DND-41 (cell line): ENCODE data around the gene CMPK1.

Experiments used
- ATAC-seq: fragments of 200-7000 bp; cut with Tn5 transposase; 3 replicates; pipeline ENCODE4 v1.9.1; 2021; ENCODE audit warnings: low read depth; ENCODE audit not compliant: insufficient read depth
- DNase-seq: peaks from one replicate; pipeline ENCODE4 v3.0.0-alpha.2; 2020
- H2AFZ ChIP-seq: 2 replicates; pipeline ENCODE4 v1.6.0; 2012; ENCODE audit warnings: low read depth, low read length
- H3K27ac ChIP-seq: 2 replicates; pipeline ENCODE4 v1.5.1; 2012; ENCODE audit warnings: low read length, inconsistent platforms
- H3K27me3 ChIP-seq: fragments of 200-600 bp; sonication (generic); 2 replicates; pipeline ENCODE4 v1.6.0; 2012; ENCODE audit warnings: low read length, mild to moderate bottlenecking, inconsistent platforms; ENCODE audit not compliant: insufficient read depth, poor library complexity
- H3K36me3 ChIP-seq: 2 replicates; pipeline ENCODE4 v1.5.1; 2012; ENCODE audit warnings: low read length, inconsistent platforms; ENCODE audit not compliant: insufficient read depth
- H3K4me1 ChIP-seq: 2 replicates; pipeline ENCODE4 v1.5.1; 2012; ENCODE audit warnings: mild to moderate bottlenecking, low read length; ENCODE audit not compliant: insufficient read depth
- H3K4me2 ChIP-seq: 2 replicates; pipeline ENCODE4 v1.6.0; 2012; ENCODE audit warnings: mild to moderate bottlenecking, moderate library complexity, low read length, inconsistent platforms; ENCODE audit not compliant: insufficient read depth
- H3K4me3 ChIP-seq, 2 experiments: fragments of 200-600 bp in 1 of 2; shearing (Covaris generic) in 1 of 2; 2 replicates each; pipeline ENCODE4 v1.5.1; 2012 to 2016; ENCODE audit warnings: inconsistent platforms in 2 of 2, low read length in 2 of 2, mild to moderate bottlenecking in 2 of 2, low read depth in 1 of 2, moderate library complexity in 1 of 2
- H3K79me2 ChIP-seq: 2 replicates; pipeline ENCODE4 v1.6.0; 2012; ENCODE audit warnings: low read length, inconsistent platforms; ENCODE audit not compliant: insufficient read depth
- H3K9ac ChIP-seq: 2 replicates; pipeline ENCODE4 v1.6.0; 2012; ENCODE audit warnings: low read depth, mild to moderate bottlenecking, inconsistent platforms, low read length, moderate library complexity
- H3K9me3 ChIP-seq: 2 replicates; pipeline ENCODE4 v1.5.1; 2012; ENCODE audit warnings: low read length, moderate library complexity, mild to moderate bottlenecking, inconsistent platforms; ENCODE audit not compliant: insufficient read depth, severe bottlenecking
- H4K20me1 ChIP-seq: 2 replicates; pipeline ENCODE4 v1.6.0; 2012; ENCODE audit warnings: low read length; ENCODE audit not compliant: insufficient read depth
- EZH2 ChIP-seq: IDR thresholded peaks from 3 replicates; pipeline ENCODE4 v1.6.1; 2012; ENCODE audit warnings: borderline replicate concordance, low read depth, mild to moderate bottlenecking, moderate library complexity, low read length, inconsistent platforms; ENCODE audit not compliant: severe bottlenecking
- TF ChIP-seq, protein P1 (sequence below): IDR thresholded peaks from 2 replicates; pipeline ENCODE4 v1.5.1; 2012; ENCODE audit warnings: borderline replicate concordance, low read length, moderate library complexity, mild to moderate bottlenecking; ENCODE audit not compliant: poor library complexity, severe bottlenecking; ENCODE audit errors: extremely low read depth

The CMPK1 gene

DNA sequence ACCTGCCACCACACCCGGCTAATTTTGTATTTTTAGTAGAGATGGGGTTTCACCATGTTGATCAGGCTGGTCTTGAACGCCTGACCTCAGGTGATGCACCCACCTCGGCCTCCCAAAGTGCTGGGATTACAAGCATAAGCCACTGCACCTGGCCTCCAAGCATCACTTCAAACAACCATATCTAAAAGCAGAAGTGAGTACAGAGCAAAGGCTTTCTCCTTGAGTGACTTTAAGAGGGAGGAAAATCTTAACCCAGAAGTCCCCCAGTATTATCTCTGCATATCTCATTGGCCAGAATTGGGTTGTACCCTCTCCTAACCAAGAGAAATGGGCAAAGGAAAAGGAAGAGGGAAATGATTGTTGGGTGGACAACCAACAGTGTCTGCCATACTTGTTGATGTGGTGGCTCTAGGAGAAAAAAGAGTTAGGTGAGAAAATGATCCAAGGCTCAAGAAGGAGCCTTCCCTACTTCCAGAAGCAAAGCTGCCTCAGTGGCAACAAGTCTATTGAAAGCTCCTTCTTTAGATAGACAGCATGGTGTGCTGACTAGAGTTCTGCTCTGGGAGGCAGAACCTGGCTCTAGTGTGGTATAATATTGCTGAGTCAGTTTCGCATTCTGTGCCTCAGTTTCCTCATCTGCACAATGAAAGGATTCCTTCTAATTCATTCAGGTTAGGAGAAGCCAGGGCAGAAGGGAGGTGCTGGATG, 65.7 kb downstream of the CMPK1 start:
- no peak for DNase-seq
- TF ChIP-seq, protein P1, sequence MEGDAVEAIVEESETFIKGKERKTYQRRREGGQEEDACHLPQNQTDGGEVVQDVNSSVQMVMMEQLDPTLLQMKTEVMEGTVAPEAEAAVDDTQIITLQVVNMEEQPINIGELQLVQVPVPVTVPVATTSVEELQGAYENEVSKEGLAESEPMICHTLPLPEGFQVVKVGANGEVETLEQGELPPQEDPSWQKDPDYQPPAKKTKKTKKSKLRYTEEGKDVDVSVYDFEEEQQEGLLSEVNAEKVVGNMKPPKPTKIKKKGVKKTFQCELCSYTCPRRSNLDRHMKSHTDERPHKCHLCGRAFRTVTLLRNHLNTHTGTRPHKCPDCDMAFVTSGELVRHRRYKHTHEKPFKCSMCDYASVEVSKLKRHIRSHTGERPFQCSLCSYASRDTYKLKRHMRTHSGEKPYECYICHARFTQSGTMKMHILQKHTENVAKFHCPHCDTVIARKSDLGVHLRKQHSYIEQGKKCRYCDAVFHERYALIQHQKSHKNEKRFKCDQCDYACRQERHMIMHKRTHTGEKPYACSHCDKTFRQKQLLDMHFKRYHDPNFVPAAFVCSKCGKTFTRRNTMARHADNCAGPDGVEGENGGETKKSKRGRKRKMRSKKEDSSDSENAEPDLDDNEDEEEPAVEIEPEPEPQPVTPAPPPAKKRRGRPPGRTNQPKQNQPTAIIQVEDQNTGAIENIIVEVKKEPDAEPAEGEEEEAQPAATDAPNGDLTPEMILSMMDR: no peak
- H4K20me1 ChIP-seq: no peaks in the 10 kb centered on the region

DNA sequence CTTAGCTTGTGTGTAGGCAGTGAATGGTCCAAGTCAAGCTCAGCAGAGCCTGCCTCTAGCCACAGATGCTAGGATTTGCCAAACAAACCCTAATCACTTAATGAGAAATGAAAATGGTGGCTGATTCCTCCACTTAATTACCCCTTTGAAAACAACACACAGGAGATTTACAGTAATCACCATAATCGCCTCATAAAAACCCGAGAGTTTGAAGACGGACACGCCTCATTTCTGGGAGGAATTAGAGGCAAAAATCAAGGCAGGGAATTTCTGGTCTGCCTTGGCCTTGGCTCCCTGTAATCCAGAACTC, 66.2 kb downstream of the CMPK1 start:
- ATAC-seq: no peak
- no peaks in the 10 kb centered on the region for H3K79me2 ChIP-seq

More for the DNA sequence above, 65.7 kb downstream of the CMPK1 start:
- no peaks in the 10 kb centered on the region for H3K27me3 ChIP-seq
- no peaks in the 10 kb centered on the region for H3K4me1 ChIP-seq
- no peaks in the 10 kb centered on the region for H3K36me3 ChIP-seq
- no peak overlapping the region for H2AFZ ChIP-seq
- H3K27ac ChIP-seq: no peak overlapping the region
- H3K9me3 ChIP-seq: no peaks in the 10 kb centered on the region
- no peak overlapping the region for H3K4me2 ChIP-seq
- H3K9ac ChIP-seq: no peak overlapping the region
- no peak for ATAC-seq
- no peak overlapping the region for H3K4me3 ChIP-seq
- no peaks in the 10 kb centered on the region for H3K79me2 ChIP-seq

DNA sequence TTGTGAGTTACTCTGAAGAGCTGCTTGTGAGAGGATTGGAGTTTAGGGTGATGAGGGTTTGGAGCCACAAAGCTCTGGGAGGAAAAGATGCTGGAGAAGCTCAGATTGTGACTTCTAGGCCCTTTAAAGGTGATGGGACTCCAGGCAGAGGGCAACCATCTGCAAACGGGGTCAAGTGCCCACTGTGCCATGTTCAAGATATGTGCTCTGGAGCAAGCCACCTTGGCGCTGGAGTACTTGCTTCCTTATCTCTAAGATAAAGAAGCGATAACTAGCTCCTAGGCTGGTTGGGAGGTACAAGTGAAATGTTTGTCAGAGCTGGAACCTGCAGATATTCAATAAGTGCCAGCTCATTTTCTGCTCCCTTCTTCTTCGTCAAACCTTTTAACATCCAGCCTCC, 68.2 kb downstream of the CMPK1 start:
- no peaks in the 10 kb centered on the region for H3K4me1 ChIP-seq
- TF ChIP-seq, protein P1: no peak
- ATAC-seq: no peak

More for the DNA sequence above, 66.2 kb downstream of the CMPK1 start:
- TF ChIP-seq, protein P1: no peak
- no peak for TF ChIP-seq EZH2
- Histone ChIP-seq H3K4me3 (no peak overlapping the region), H3K9ac (no peak overlapping the region), H3K9me3 (no peaks in the 10 kb centered on the region), H3K4me1 (no peaks in the 10 kb centered on the region), H3K4me2 (no peak overlapping the region), H3K27ac (no peak overlapping the region), H4K20me1 (no peaks in the 10 kb centered on the region), H3K27me3 (no peaks in the 10 kb centered on the region), H2AFZ (no peak overlapping the region), H3K36me3 (no peaks in the 10 kb centered on the region)
- no peak for DNase-seq

DNA sequence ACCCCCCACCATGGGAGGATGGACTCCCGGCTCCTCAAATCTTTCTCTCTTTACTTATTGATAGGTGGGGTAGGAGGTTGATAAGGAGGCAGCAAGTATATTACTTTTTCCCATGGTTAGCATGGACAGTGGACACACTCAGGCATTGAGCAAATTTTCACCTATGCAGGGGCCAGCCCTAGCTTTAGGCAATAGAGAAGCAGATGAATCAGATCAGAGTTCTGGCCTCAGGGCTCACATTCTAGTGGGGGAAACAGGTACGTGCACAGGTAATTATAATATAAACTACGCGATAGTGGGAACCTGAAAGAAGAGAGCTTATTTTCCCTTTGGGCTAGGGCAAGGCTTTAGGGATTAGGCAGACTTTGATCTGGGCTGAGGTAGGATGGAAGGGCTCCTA, 69.0 kb downstream of the CMPK1 start:
- ATAC-seq (no peak), DNase-seq (no peak)
- no peak overlapping the region for H3K9ac ChIP-seq
- H3K79me2 ChIP-seq: no peaks in the 10 kb centered on the region
- no peak overlapping the region for H3K4me2 ChIP-seq
- H3K4me3 ChIP-seq: no peak overlapping the region
- TF ChIP-seq, protein P1: no peak
- no peak for TF ChIP-seq EZH2
- no peaks in the 10 kb centered on the region for H3K4me1 ChIP-seq
- H3K9me3 ChIP-seq: no peaks in the 10 kb centered on the region
- H3K36me3 ChIP-seq: no peaks in the 10 kb centered on the region
- H2AFZ ChIP-seq: no peak overlapping the region
- H3K27ac ChIP-seq: no peak overlapping the region
- no peaks in the 10 kb centered on the region for H3K27me3 ChIP-seq
- H4K20me1 ChIP-seq: no peaks in the 10 kb centered on the region

More for the DNA sequence above, 68.2 kb downstream of the CMPK1 start:
- Histone ChIP-seq H3K4me2 (no peak overlapping the region), H3K4me3 (no peak overlapping the region), H3K9ac (no peak overlapping the region), H3K79me2 (no peaks in the 10 kb centered on the region), H3K27ac (no peak overlapping the region), H2AFZ (no peak overlapping the region), H3K27me3 (no peaks in the 10 kb centered on the region), H3K9me3 (no peaks in the 10 kb centered on the region), H4K20me1 (no peaks in the 10 kb centered on the region), H3K36me3 (no peaks in the 10 kb centered on the region)
- no peak for DNase-seq
